Measurements from ENCODE around the gene GDPD5.

Gene GDPD5

GRCh38 chr11:75441804-75442132 is 84.0 kb downstream of the GDPD5 start:
- no peak for DNase-seq

- no peak for DNase-seq
These were observed 84.6 kb downstream of the GDPD5 start for GRCh38 chr11:75440960-75441803.

DNA sequence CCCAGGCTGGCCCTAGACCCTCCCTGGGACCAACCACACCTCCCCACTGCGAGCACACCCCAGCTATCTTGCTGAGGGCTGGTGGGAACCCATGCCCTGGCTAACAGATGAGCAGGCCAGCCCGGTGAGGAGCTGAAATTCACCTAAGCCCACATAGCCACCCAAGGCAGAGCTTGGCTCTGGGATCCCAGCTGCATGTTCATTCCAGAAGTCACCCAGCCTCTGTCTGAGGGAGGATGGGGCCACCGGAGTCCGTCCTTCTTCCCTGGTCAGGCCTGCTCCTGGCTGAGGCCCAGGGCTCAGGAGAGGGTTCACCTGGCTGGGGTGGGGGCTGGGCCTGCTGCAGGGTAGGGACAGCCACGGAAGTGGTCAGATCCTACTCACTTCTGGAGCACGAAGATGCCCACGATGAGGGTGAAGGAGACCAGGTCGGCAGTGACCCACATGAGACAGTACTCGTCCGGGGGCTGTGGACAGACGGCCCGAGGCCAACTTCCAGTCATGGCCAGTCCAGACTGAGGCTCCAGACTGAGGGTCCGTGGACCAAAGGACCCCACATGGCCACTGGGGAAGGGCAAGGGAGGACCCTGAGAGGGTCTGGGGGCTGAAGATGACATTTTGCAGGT is 86.1 kb downstream of the GDPD5 start:
- no peak for DNase-seq

GRCh38 chr11:75439026-75439425 is 86.7 kb downstream of the GDPD5 start:
- no peak for DNase-seq

- DNase-seq = no peak
These were observed 87.6 kb downstream of the GDPD5 start for GRCh38 chr11:75437966-75438659.

DNA sequence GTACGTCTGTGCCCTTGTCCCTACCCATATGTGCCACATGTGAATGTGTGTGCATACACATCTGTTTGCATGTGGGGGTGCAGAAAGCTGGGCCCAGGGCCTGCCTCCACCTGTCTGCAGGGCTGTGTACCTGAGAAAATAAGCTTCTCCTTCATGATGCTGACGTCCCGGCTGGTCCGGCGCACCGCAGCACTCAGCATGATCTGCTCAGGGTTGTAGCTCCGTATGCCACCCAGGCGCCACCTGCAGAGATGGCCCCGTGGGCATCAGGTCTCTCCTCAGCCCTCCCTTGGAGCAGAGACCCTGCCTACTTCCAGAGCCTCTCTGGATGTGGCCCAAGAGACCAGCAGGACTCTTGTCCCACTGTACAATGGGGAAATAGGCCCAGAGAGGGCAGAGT is 88.9 kb downstream of the GDPD5 start:
- no peak for DNase-seq

DNA sequence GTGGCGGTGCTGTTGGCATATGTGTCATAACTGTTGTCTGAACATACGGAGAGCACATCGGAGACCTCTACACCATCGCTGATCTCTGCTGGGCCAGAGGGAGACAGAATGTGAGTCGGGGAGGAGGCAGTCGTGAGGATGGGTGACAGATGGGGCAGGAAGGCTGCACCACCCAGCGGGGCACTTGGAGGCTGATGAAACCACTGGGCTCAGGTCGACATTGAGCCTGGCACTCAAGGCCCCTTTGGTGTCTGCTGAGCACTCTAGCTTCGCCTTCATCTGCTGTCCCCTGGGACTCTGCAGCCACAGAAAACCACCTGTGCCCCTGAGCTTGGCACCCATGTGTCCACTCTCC is 90.2 kb downstream of the GDPD5 start:
- DNase-seq = no peak

DNA sequence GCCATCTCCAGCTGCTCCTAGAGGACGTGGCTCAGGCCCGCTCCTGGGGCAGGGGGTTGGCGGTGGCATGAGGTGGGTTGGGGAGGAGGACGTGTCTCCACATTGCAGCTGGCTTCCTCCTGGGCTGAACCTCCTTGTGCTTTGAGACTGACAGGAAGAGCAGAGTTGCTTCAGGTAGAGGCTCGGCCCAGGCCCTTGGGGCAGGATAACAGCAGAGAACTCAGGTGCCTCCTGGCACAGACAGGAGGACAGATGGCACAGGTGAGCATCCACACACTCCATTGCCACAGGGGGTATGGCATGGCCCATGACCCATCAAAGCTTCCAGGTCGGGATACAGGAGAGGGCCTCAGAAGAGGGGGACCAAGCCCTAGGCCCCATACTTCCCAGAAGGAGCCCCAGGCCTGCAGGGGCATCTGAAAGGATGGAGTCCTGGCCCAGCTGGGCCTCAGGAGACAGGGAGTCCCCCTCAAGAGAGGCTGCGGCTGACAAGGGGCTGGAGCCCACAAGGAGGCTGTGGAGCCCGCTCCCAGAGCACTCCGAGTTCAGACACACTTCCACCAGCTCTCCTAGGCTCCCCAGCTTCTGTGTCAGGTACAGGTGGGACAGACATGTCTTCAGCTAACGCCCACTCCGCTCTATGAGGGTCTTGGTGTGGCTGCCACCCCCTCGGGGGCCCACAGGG is 90.7 kb downstream of the GDPD5 start:
- no peak for DNase-seq

DNA sequence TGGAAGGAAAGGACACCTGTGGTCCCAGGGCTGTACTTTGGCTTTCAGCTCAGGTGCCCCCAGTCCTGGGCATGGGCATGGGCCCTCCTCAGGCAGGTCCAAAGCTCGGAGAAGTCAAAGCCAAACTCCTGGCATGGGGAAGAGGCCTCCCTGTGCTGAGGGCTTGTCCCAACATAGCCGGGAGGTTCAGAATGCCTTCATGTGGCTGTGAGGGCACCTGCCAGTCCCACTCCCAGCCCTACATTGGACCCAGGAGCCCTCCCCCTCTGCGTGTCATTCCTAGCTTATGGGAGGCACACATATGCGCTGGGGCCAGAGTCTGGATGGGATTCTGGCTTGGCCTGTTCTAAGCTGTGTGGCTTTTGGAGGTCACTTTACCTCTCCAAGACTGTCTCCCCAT is 91.7 kb downstream of the GDPD5 start:
- no peak for DNase-seq

- DNase-seq = no peak
These were observed 92.3 kb downstream of the GDPD5 start for GRCh38 chr11:75433443-75433842.

DNA sequence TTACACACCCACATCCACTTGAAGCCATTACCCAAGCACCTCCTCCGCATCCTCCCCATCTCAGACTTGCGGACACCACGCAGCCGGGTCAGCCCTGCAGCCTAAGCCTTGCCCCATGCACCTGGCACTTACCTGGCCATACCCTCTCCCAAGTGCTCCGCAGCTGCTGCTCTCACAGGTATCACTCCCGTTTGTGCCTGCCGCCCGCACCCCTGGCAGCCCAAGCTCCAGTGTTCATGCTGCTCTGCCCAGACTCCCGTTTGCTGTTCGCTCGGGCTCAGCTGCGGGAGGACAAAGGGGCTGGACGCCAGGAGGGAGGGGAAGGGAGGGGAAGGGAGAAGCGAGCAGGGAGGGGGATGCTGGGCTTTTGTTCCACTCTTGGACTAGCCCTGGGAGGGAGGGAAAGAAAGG is 92.8 kb downstream of the GDPD5 start, which contains the start of gene KLHL35:
TSS of gene KLHL35 (minus strand) at position 293 of the 411 bp plus-strand sequence. CDS start 2,574 bp downstream, outside the sequence.
- no peak for DNase-seq

DNA sequence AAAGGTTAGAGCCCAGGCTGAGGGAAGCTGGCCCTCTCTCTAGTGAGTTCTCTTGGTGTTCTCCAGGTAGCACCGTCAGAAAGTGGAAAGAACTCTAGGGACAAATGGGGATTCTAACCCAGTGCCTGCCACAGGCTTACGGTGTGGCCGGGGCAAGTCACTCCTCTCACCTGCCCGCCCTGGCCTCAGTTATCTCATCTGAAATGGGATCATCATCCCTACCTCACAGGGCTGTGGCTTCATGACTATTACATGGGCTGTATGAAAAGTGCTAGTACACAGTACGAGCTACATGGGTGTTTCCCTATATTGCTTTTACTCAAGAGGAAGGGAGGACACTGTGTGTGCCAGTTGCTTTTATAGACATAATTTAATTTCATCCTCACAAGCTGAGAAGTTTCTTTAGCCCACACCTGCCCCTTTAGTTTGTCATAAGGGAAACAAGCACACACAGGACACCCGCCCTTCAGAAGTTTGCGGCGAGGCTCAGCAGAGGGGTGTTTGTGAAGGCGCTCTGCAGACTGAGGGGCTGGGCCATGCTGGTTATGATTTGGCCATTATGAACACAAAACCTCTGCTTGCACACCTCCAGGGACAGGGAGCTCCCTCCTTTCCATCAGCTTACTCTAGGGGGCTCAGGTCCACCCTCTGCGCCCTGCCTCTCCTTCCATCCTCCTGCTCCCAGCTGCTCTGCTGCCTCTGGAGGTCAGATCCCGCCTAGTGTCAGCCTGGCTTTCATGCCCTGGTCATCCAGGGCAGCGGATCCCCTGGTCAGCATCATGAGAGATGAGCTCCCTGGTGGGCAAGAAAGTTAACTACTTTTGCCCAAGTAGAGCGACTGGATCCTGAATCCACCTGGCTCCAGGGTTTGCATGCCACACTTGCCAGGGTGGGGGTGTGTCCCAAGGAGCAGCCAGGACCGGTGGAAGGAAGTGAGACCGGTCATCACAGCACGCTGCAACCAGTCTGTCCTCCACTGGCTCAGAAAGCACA is 93.9 kb downstream of the GDPD5 start:
- DNase-seq = no peak

DNA sequence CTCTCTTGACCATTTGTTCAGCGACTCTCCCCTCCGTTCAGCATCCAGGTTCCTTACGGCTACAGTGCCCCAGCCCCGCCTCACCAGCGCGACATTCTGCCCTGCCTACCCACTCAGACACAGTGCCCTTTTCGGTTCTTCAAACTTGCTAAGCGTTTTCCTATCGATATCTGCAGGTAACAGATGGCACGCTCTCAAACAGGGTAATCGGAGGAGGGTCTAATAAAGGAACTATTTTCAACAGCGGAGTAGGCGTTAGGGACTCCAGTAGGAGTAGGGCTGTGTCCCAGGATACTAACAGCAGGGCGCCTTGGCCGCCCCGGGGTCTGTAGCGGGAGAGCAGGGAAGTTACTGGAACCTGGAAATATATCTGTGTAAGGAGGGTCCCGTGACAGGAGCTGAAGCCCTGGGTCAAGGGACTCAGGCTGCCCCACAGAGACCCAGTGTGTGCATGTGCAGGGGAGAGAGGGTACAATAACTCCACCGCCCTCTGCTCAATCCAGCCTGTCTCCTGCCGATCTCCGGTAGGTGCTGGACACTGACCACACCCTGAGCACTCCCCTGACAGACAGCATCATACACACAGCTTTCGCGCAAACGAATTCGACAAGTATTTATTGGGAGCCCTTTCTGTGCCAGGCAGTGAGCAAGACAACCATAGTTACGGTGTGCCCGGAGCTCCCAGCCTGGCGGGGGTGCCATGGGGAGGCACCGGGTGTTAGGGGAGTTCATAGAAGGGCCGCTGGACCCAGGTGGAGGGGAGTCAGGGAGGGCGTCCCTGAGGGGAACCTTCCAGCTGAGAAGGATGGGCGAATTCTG is 94.8 kb downstream of the GDPD5 start:
- no peak for DNase-seq

DNA sequence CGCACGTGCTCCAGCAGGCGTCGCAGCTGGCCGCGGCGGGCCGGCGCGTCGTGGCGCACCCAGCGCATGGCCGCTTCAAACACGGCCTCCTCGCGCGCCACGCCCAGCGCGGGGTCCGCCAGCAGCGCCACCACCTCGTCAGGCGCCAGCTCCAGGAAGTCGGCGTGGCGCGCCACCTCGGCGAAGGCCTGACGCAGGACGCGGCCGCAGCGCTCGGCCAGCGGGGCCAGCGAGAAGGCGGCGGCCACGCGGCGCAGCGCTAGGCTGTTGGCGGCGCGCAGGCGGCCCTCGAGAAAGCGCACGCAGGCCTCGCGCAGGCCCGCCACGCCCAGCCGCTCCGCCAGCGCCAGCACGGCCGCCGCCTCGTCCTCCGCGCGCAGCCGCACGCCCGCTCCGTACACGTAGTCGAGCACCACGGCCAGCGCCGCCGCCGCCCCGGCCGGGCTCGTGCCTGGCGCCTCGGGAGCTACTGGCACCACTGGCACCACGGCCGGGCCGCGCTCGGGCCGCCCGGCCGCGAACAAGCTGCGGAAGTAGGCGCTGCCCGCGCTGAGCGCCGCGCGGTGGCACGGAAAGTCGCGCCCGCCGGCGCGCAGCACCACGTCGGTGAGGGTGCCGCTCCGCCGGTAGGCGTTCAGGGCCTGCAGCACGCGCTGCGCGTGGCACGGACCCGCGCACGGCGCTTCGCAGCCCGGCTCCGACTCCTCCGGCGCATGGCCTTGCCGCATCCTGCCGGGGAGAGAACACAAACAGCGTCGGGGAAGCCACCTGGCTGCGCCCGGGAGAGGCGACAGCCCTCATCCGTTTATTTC is 95.6 kb downstream of the GDPD5 start:
- DNase-seq = no peak

GRCh38 chr11:75429641-75429901 is 96.2 kb downstream of the GDPD5 start:
- DNase-seq = no peak

DNA sequence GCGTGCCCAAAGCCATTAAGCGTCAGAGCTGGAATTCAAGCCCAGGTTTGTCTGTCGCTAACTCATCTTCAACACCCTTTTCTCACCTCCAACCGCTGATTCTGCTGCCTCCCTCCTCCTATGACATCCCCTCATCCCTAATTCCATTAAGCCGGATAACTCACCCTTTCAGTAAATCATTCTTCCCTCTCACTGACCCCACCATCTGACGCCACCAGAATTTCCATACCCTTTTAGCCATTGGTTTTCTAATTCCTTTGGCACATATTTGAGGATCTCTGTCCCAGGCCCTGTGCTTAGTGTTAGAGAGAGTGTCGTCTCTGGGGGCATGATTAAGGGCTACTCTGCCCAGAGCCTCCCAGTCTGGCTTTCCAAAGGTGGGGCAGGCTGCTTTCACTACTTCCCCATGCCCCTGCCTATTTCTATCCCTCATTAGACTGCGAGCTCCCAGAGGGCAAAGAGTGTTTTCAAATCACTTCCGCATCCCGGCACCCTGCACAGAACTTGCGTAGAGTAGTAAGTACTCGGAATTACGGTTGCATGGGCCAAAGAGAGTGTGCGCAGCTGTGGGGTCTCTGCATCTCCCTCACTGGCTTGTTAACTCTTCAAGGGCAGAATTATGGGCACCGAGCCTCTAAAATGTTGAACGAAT is 96.6 kb downstream of the GDPD5 start:
- DNase-seq = no peak

DNA sequence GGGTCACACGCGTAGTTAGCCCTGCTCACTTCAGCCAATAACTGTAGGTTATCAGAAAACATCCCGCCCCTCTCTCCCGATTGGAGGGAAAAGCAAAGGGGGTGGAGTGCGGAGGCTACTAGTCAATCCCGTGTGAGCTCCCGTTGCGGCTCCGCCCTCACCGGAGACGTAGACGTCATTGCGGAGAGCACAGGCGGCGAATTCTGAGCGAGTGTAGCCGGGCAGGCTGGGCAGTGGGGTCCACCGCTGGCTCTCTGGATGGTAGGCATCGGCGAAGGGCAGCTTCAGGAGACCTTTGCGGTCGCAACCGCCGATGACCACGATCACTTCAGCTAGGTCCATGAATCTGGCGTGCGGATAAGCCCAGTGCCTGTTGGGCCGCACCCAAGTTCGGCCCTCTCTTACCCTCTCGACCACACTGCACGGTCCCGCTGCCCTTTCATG is 97.4 kb downstream of the GDPD5 start:
- no peak for DNase-seq

DNA sequence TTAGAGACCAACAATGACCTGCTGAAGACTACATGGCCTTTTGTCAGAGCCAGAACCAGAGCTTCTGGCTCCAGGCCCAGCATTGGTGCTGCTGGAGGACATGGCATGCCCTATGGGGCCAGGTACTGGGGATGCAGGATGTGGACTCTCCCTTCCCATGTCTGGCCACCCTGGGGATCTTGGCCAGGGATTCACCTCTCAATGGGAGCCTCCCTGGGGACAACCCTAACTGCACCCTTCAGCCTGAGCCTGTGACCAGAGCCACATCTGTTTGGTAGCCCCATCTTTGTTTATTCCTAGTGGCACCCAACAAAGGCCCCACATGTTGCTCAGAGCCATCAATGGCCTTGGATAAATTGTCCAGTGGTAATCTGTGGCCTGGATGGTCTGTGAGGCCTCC is 98.6 kb downstream of the GDPD5 start:
- DNase-seq = no peak

DNA sequence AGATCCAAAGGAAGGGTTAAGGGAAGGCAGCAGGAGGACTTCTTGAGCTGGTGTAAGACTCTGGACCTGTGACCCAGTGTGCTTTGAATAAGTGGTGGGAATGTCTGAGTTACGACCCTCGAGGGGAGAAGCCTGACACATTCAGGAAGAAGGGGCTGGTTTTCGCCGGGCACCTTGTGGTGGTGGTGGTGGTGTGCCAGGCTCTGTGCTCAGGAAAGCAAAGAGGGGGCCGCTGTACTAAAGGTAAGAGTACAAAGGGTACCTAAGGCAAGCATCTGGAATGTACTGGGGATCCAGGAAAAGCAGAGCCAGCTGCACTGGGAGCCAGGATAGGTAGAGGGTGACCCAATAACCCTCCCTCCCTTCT is 99.0 kb downstream of the GDPD5 start:
- no peak for DNase-seq

DNA sequence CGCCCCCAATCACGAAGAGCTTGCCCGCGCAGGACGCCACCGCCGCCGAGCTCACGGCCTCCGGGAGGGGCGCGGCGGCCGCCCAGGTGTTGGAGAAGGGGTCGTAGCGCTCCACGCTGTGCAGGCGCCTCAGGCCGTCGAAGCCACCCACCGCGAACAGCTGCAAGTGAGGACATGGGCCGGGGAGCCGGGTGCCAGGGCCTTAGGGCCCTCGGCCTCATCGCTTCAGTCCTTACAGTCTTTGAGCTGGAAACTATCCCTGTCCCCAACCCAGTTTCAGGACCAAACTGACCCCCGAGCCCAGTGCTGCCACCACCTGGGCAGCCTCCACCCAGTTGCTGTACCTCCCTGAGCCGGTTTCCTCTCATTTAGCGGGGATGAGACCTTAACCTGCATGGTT is 100.3 kb downstream of the GDPD5 start:
- no peak for DNase-seq
